ENCODE results near the gene RFX4. TPM values are rescaled to one million over a fixed set of nuclear protein-coding genes. Genes with fewer than 3 reads are reported as not detected.

The RFX4 gene
- total and polyA plus RNA-seq, 2 donors (not counting 3 experiments of a cell fraction or from before 2014, with no cell fraction given), result not detected

DNA sequence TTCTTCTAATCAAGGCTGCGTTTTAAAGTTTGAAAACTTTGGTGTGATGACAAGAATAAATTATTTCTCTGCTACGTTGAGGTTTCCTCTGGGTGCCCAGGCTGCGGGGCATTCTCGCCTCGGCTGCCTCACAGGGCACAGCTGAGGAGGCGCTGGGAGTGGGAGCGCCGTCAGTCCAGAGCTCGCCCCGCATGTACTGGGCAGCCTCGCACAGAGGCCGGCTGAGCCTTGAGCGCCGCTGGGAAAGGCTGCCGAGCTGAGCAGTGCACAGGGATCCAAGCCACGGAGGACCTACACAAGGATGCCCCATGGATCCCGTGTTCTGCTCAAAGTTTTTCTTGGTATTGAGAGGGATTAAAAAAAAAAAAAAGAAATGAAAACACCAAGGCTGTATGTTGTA, 11.6 kb downstream of the RFX4 start:
- dilution Hi-C loops (cut with MboI; ENCODE audit: extremely low pct_ligation_motif_present, low sequenced_read_pairs), result no loop called here
- intact Hi-C loops (cut with micrococcal nuclease), result no loop called here
- Histone ChIP-seq H3K4me3 (replicated peaks in 1 of 3; ENCODE audit: insufficient read depth in 1 of 3, low read depth in 1 of 3, low read length in 3 of 3) (no peak overlapping the region), H3K9me1 (replicated peaks; ENCODE audit: control insufficient read depth, extremely low read depth, insufficient read depth, low read length) (no peaks in the 10 kb centered on the region), H2AFZ (ENCODE audit: low read depth, low read length) (no peak overlapping the region), H3K9ac (replicated peaks; ENCODE audit: extremely low read depth, insufficient read depth, low read length) (no peak overlapping the region), H3K27me3 (ENCODE audit: control insufficient read depth in 2 of 2, insufficient read depth in 2 of 2, low read length in 2 of 2) (peaks cover 21 to 28% of the 10 kb centered on the region in 2 experiments), H3K4me1 (ENCODE audit: control insufficient read depth, extremely low read depth, insufficient read depth, low read length) (no peaks in the 10 kb centered on the region), H4K20me1 (replicated peaks; ENCODE audit: control insufficient read depth, extremely low read depth, insufficient read depth, low read length) (no peaks in the 10 kb centered on the region), H3K27ac (ENCODE audit: insufficient read depth, low read depth, low read length) (no peak overlapping the region), H3K9me3 (replicated peaks; ENCODE audit: control insufficient read depth, insufficient read depth, low read length) (no peaks in the 10 kb centered on the region), H3K4me2 (ENCODE audit: insufficient read depth, low read length) (no peak overlapping the region), H3K79me2 (ENCODE audit: control insufficient read depth, insufficient read depth, low read length) (no peaks in the 10 kb centered on the region), H3K36me3 (ENCODE audit: control insufficient read depth in 2 of 2, extremely low read depth in 1 of 2, insufficient read depth in 2 of 2, low read length in 2 of 2) (no peaks in the 10 kb centered on the region)
- FAIRE-seq (no peak), DNase-seq (ENCODE audit: low read depth, low spot score) (no peak)
- no TSS peak for BruUV-seq (replicated peaks)
- POLR2A ChIA-PET, result no interaction called here
- CTCF ChIA-PET, result no interaction called here
- no peak for TF ChIP-seq MAX (IDR thresholded peaks at IDR 0.05; ENCODE audit: insufficient read depth, insufficient read length)
- no peak for TF ChIP-seq MYC (IDR thresholded peaks at IDR 0.05; ENCODE audit: low read depth, low read length)
- no peak for TF ChIP-seq POLR2AphosphoS5 (IDR thresholded peaks at IDR 0.05; ENCODE audit: insufficient read depth, low read depth, low read length)
- no peak for TF ChIP-seq GATA2 (IDR thresholded peaks at IDR 0.05; ENCODE audit: insufficient read depth, insufficient read length, low read depth, low read length)
- TF ChIP-seq JUN (IDR thresholded peaks at IDR 0.05; ENCODE audit: borderline replicate concordance, insufficient read depth, insufficient read length, low read depth), result no peak
- no peak for TF ChIP-seq FOS (IDR thresholded peaks at IDR 0.05; ENCODE audit: borderline replicate concordance, insufficient read depth, low read length)
- no peak for TF ChIP-seq POLR2A (IDR thresholded peaks at IDR 0.05; ENCODE audit: low read depth, low read length)
- TF ChIP-seq EZH2 (IDR thresholded peaks at IDR 0.05; ENCODE audit: borderline replicate concordance, low read depth, low read length, severe bottlenecking), result no peak
- no peak for TF ChIP-seq CTCF (IDR thresholded peaks at IDR 0.05; ENCODE audit: extremely low read depth in 1 of 2, insufficient read depth in 1 of 2, low read depth in 1 of 2, low read length in 2 of 2)

Measured in endothelial cell of umbilical vein (primary cell).